Measurements from ENCODE around the gene BOD1L1. TPM values are rescaled to one million over a fixed set of nuclear protein-coding genes. Genes with fewer than 3 reads are reported as not detected.

Gene BOD1L1
- total and polyA plus RNA-seq, 2 experiments from 2014 or later, result 18.2 to 43.2 TPM

- peaks cover 45% of the 10 kb centered on the region for H3K36me3 Mint-ChIP-seq (ENCODE audit: low read depth)
- no peak for ATAC-seq
- H3K9me2 ChIP-seq (ENCODE audit: insufficient read depth), result no peaks in the 10 kb centered on the region
- peaks cover 19% of the 10 kb centered on the region for H3K36me3 ChIP-seq (ENCODE audit: insufficient read depth)
- H3K27ac ChIP-seq (ENCODE audit: low read depth), result no peak overlapping the region
- no peaks in the 10 kb centered on the region for H3K9me3 Mint-ChIP-seq
- H3K27ac Mint-ChIP-seq, result no peak overlapping the region
- no peaks in the 10 kb centered on the region for H3K27me3 ChIP-seq (ENCODE audit: insufficient read depth)
- H3F3A ChIP-seq (replicated peaks; ENCODE audit: low read depth), result no peaks in the 10 kb centered on the region
- H3K4me1 Mint-ChIP-seq, result no peaks in the 10 kb centered on the region
- no peak overlapping the region for H2AFZ ChIP-seq
- no peak overlapping the region for H3K4me3 ChIP-seq
- no peaks in the 10 kb centered on the region for H4K20me1 ChIP-seq (replicated peaks; ENCODE audit: insufficient read depth)
- no peak overlapping the region for H3K4me2 ChIP-seq
- TF ChIP-seq ZNF331 (CRISPR knock-in tag; IDR thresholded peaks at IDR 0.05; ENCODE audit: low read depth), result no peak
- no peak for TF ChIP-seq CTCF (conservative IDR thresholded peaks at IDR 0.05; ENCODE audit: low read depth in 2 of 2)
- TF ChIP-seq NANOG (IDR thresholded peaks at IDR 0.05; ENCODE audit: borderline replicate concordance), result no peak
- no peak for TF ChIP-seq POLR2AphosphoS5 (IDR thresholded peaks at IDR 0.05; ENCODE audit: low read depth)
- no peak for TF ChIP-seq EZH2phosphoT487 (IDR thresholded peaks at IDR 0.05; ENCODE audit: unreplicated experiment)
- TF ChIP-seq, protein P1, sequence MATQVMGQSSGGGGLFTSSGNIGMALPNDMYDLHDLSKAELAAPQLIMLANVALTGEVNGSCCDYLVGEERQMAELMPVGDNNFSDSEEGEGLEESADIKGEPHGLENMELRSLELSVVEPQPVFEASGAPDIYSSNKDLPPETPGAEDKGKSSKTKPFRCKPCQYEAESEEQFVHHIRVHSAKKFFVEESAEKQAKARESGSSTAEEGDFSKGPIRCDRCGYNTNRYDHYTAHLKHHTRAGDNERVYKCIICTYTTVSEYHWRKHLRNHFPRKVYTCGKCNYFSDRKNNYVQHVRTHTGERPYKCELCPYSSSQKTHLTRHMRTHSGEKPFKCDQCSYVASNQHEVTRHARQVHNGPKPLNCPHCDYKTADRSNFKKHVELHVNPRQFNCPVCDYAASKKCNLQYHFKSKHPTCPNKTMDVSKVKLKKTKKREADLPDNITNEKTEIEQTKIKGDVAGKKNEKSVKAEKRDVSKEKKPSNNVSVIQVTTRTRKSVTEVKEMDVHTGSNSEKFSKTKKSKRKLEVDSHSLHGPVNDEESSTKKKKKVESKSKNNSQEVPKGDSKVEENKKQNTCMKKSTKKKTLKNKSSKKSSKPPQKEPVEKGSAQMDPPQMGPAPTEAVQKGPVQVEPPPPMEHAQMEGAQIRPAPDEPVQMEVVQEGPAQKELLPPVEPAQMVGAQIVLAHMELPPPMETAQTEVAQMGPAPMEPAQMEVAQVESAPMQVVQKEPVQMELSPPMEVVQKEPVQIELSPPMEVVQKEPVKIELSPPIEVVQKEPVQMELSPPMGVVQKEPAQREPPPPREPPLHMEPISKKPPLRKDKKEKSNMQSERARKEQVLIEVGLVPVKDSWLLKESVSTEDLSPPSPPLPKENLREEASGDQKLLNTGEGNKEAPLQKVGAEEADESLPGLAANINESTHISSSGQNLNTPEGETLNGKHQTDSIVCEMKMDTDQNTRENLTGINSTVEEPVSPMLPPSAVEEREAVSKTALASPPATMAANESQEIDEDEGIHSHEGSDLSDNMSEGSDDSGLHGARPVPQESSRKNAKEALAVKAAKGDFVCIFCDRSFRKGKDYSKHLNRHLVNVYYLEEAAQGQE (IDR thresholded peaks at IDR 0.05; ENCODE audit: unreplicated experiment), result no peak
- no peak for TF ChIP-seq EZH2 (IDR thresholded peaks at IDR 0.05; ENCODE audit: low read depth, unreplicated experiment)
- no peak for TF ChIP-seq STAT1 (IDR thresholded peaks at IDR 0.05; ENCODE audit: unreplicated experiment)
- no peak for TF ChIP-seq ETS1 (IDR thresholded peaks at IDR 0.05)
- no peak for TF ChIP-seq ZNF114 (CRISPR knock-in tag; IDR thresholded peaks at IDR 0.05)
- no peak for TF ChIP-seq JUNB (IDR thresholded peaks at IDR 0.05; ENCODE audit: unreplicated experiment)
- no peak for TF ChIP-seq ZNF462 (CRISPR knock-in tag; IDR thresholded peaks at IDR 0.05)
- H3K4me1 ChIP-seq (ENCODE audit: insufficient read depth), result no peaks in the 10 kb centered on the region
- DNase-seq (ENCODE audit: low spot score), result no peak
- no peak overlapping the region for H3K4me3 Mint-ChIP-seq
- peaks cover 2% of the 10 kb centered on the region for H3K27me3 Mint-ChIP-seq (ENCODE audit: insufficient read depth, low read depth, poor library complexity)
- no peaks in the 10 kb centered on the region for H3K79me2 ChIP-seq (replicated peaks; ENCODE audit: insufficient read depth)
These were observed 47.5 kb downstream of the BOD1L1 start for GRCh38 chr4:13580036-13580435.
